Osteoblast (primary cell): ENCODE data around the gene HAUS8. TPM values are rescaled to one million over a fixed set of nuclear protein-coding genes. Genes with fewer than 3 reads are reported as not detected.

Source experiments
- DNase-seq: peaks from one replicate; pipeline ENCODE4 v3.0.0; 2011; ENCODE audit warnings: low spot score, mixed read lengths; ENCODE audit not compliant: insufficient read length; ENCODE audit errors: missing footprints
- H2AFZ ChIP-seq: 2 replicates; pipeline ENCODE4 v1.6.0; 2011; ENCODE audit warnings: mild to moderate bottlenecking, low read length
- H3K27ac ChIP-seq: 2 replicates; pipeline ENCODE4 v1.5.1; 2011; ENCODE audit warnings: mild to moderate bottlenecking, low read depth, low read length, moderate library complexity
- H3K27me3 ChIP-seq: 2 replicates; pipeline ENCODE4 v1.6.0; 2012; ENCODE audit warnings: mild to moderate bottlenecking, control low read depth, inconsistent platforms, low read length, moderate library complexity; ENCODE audit not compliant: insufficient read depth
- H3K36me3 ChIP-seq: 2 replicates; pipeline ENCODE4 v1.5.1; 2011; ENCODE audit warnings: mild to moderate bottlenecking, low read length, control low read depth, moderate library complexity; ENCODE audit not compliant: insufficient read depth
- H3K4me1 ChIP-seq: 2 replicates; pipeline ENCODE4 v1.5.1; 2011; ENCODE audit warnings: mild to moderate bottlenecking, low read length, control low read depth, moderate library complexity; ENCODE audit not compliant: insufficient read depth
- H3K4me2 ChIP-seq: 2 replicates; pipeline ENCODE4 v1.6.0; 2011; ENCODE audit warnings: mild to moderate bottlenecking, low read length; ENCODE audit not compliant: insufficient read depth
- H3K4me3 ChIP-seq: fragments of 200-600 bp; sonication (generic); 3 replicates; pipeline ENCODE4 v1.5.1; 2012; ENCODE audit warnings: mild to moderate bottlenecking, low read length, inconsistent platforms; ENCODE audit not compliant: insufficient read depth
- H3K79me2 ChIP-seq: 2 replicates; pipeline ENCODE4 v1.6.0; 2012; ENCODE audit warnings: mild to moderate bottlenecking, low read length, control low read depth, inconsistent platforms; ENCODE audit not compliant: insufficient read depth
- H3K9me3 ChIP-seq: 2 replicates; pipeline ENCODE4 v1.5.1; 2011; ENCODE audit warnings: low read depth, low read length, control low read depth
- H4K20me1 ChIP-seq: 2 replicates; pipeline ENCODE4 v1.6.0; 2012; ENCODE audit warnings: mild to moderate bottlenecking, low read length, control low read depth; ENCODE audit not compliant: insufficient read depth
- CTCF ChIP-seq: IDR thresholded peaks from 2 replicates; pipeline ENCODE4 v1.5.1; 2011; ENCODE audit warnings: mild to moderate bottlenecking, low read depth, low read length, moderate library complexity; ENCODE audit errors: extremely low read depth
- total RNA-seq: library from RNA; depleted of rRNA; stranded (reverse); fragments of >200 nt; gene quantifications from 2 replicates; pipeline ENCODE4 v1.2.3, GENCODE V29; 2012

Gene HAUS8
- total RNA-seq, 1 donor = 1.8 TPM

GRCh38 chr19:17086120-17086519, 10.9 kb upstream of the HAUS8 start:
- Histone ChIP-seq H3K9me3 (no peaks in the 10 kb centered on the region), H3K27me3 (no peaks in the 10 kb centered on the region), H3K4me1 (peaks cover 32% of the 10 kb centered on the region), H4K20me1 (peaks cover 16% of the 10 kb centered on the region), H3K79me2 (peaks cover 97% of the 10 kb centered on the region), H2AFZ (no peak overlapping the region), H3K4me3 (no peak overlapping the region), H3K4me2 (no peak overlapping the region), H3K36me3 (peaks cover 25% of the 10 kb centered on the region), H3K27ac (no peak overlapping the region)
- no peak for TF ChIP-seq CTCF
- peak; percentile 47 for DNase-seq

- Histone ChIP-seq H3K79me2 (peaks cover 92% of the 10 kb centered on the region), H3K4me1 (peaks cover 40% of the 10 kb centered on the region), H3K4me3 (no peak overlapping the region), H3K9me3 (no peaks in the 10 kb centered on the region), H3K27me3 (no peaks in the 10 kb centered on the region), H2AFZ (no peak overlapping the region), H3K36me3 (peaks cover 29% of the 10 kb centered on the region), H3K4me2 (no peak overlapping the region), H3K27ac (peak overlapping the region; percentile 51), H4K20me1 (peaks cover 32% of the 10 kb centered on the region)
- peak; percentile 86 for DNase-seq
- no peak for TF ChIP-seq CTCF
Observed at GRCh38 chr19:17081672-17082630, 6.7 kb upstream of the HAUS8 start.

- Histone ChIP-seq H2AFZ (no peak overlapping the region), H3K27me3 (no peaks in the 10 kb centered on the region), H3K4me3 (peak overlapping the region; percentile 1), H3K9me3 (no peaks in the 10 kb centered on the region), H3K4me2 (peak overlapping the region; percentile 56), H3K79me2 (peaks cover 90% of the 10 kb centered on the region), H4K20me1 (peaks cover 37% of the 10 kb centered on the region), H3K36me3 (peaks cover 17% of the 10 kb centered on the region), H3K4me1 (peaks cover 45% of the 10 kb centered on the region), H3K27ac (peak overlapping the region; percentile 95)
- DNase-seq = no peak
- no peak for TF ChIP-seq CTCF
Observed at GRCh38 chr19:17080440-17080801, 5.2 kb upstream of the HAUS8 start.

GRCh38 chr19:17079710-17080439, 4.6 kb upstream of the HAUS8 start:
- Histone ChIP-seq H3K79me2 (peaks cover 88% of the 10 kb centered on the region), H3K4me3 (peak overlapping the region; percentile 75), H4K20me1 (peaks cover 37% of the 10 kb centered on the region), H3K4me2 (peak overlapping the region; percentile 88), H2AFZ (peak overlapping the region; percentile 39), H3K9me3 (no peaks in the 10 kb centered on the region), H3K36me3 (peaks cover 17% of the 10 kb centered on the region), H3K4me1 (peaks cover 45% of the 10 kb centered on the region), H3K27ac (peak overlapping the region; percentile 95), H3K27me3 (no peaks in the 10 kb centered on the region)
- peak; percentile 79 for TF ChIP-seq CTCF
- DNase-seq = peak; percentile 98
